ENCODE measurements around the gene PTPN20.

DNA sequence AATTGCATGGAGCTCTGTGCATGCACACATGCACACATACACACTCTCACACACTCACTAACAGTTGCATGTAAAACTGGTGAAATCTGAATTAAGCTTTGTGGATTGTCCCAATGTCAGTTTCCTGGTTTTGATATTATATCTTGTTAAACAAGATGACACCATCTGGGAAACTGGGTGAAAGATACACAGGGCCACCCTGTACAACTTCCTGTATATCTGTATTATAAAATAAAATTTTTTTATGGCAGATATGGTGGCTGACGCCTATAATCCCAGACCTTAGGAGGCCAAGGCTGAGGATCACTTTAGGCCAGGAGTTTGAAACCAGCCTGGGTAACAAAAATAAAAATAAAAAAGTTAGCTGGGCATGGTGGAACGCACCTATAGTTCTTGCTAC lies 87.4 kb downstream of the PTPN20 start:
- TF ChIP-seq, protein P1, sequence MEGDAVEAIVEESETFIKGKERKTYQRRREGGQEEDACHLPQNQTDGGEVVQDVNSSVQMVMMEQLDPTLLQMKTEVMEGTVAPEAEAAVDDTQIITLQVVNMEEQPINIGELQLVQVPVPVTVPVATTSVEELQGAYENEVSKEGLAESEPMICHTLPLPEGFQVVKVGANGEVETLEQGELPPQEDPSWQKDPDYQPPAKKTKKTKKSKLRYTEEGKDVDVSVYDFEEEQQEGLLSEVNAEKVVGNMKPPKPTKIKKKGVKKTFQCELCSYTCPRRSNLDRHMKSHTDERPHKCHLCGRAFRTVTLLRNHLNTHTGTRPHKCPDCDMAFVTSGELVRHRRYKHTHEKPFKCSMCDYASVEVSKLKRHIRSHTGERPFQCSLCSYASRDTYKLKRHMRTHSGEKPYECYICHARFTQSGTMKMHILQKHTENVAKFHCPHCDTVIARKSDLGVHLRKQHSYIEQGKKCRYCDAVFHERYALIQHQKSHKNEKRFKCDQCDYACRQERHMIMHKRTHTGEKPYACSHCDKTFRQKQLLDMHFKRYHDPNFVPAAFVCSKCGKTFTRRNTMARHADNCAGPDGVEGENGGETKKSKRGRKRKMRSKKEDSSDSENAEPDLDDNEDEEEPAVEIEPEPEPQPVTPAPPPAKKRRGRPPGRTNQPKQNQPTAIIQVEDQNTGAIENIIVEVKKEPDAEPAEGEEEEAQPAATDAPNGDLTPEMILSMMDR (IDR thresholded peaks at IDR 0.05), result no peak
- no peak for TF ChIP-seq POLR2A (IDR thresholded peaks at IDR 0.05)
